ENCODE measurements around the gene TEX36. TPM values are rescaled to one million over a fixed set of nuclear protein-coding genes. Genes with fewer than 3 reads are reported as not detected.

TEX36 gene
- total RNA-seq, 6 experiments from 2014 or later: not detected

GRCh38 chr10:125638555-125638954, 44.4 kb downstream of the TEX36 start:
- Mint-ChIP-seq H3K4me1 (ENCODE audit: low read depth) (peaks cover 20% of the 10 kb centered on the region), H3K27ac (no peak overlapping the region), H3K4me3 (no peak overlapping the region), H3K27me3 (ENCODE audit: insufficient read depth) (peaks cover 25% of the 10 kb centered on the region), H3K9me3 (no peaks in the 10 kb centered on the region), H3K36me3 (ENCODE audit: low read depth) (no peaks in the 10 kb centered on the region)
- no peak for DNase-seq
- no peak for TF ChIP-seq CTCF (IDR thresholded peaks at IDR 0.05)

GRCh38 chr10:125637496-125637895, 45.5 kb downstream of the TEX36 start:
- no peak overlapping the region for H3K27ac Mint-ChIP-seq
- TF ChIP-seq CTCF (IDR thresholded peaks at IDR 0.05): no peak
- peaks cover 24% of the 10 kb centered on the region for H3K4me1 Mint-ChIP-seq (ENCODE audit: low read depth)
- no peak for DNase-seq
- H3K4me3 Mint-ChIP-seq: no peak overlapping the region
- no peaks in the 10 kb centered on the region for H3K36me3 Mint-ChIP-seq (ENCODE audit: low read depth)
- no peaks in the 10 kb centered on the region for H3K9me3 Mint-ChIP-seq
- peaks cover 25% of the 10 kb centered on the region for H3K27me3 Mint-ChIP-seq (ENCODE audit: insufficient read depth)

- DNase-seq: no peak
- Mint-ChIP-seq H3K36me3 (ENCODE audit: low read depth) (no peaks in the 10 kb centered on the region), H3K27me3 (ENCODE audit: insufficient read depth) (peaks cover 29% of the 10 kb centered on the region), H3K4me1 (ENCODE audit: low read depth) (peaks cover 13% of the 10 kb centered on the region), H3K4me3 (no peak overlapping the region), H3K27ac (no peak overlapping the region), H3K9me3 (no peaks in the 10 kb centered on the region)
- no peak for TF ChIP-seq CTCF (IDR thresholded peaks at IDR 0.05)
Observed at GRCh38 chr10:125634606-125635005, 48.4 kb downstream of the TEX36 start.

GRCh38 chr10:125633517-125633999, 49.4 kb downstream of the TEX36 start:
- no peak overlapping the region for H3K27ac Mint-ChIP-seq

GRCh38 chr10:125631806-125632205, 51.2 kb downstream of the TEX36 start:
- Mint-ChIP-seq H3K36me3 (ENCODE audit: low read depth) (no peaks in the 10 kb centered on the region), H3K9me3 (no peaks in the 10 kb centered on the region), H3K4me1 (ENCODE audit: low read depth) (peaks cover 10% of the 10 kb centered on the region), H3K27ac (no peak overlapping the region), H3K27me3 (ENCODE audit: insufficient read depth) (peaks cover 24% of the 10 kb centered on the region), H3K4me3 (no peak overlapping the region)
- DNase-seq: no peak
- no peak for TF ChIP-seq CTCF (IDR thresholded peaks at IDR 0.05)

More at GRCh38 chr10:125633517-125633999, 49.4 kb downstream of the TEX36 start:
- Mint-ChIP-seq H3K27me3 (ENCODE audit: insufficient read depth) (peaks cover 30% of the 10 kb centered on the region), H3K36me3 (ENCODE audit: low read depth) (no peaks in the 10 kb centered on the region), H3K4me1 (ENCODE audit: low read depth) (peaks cover 10% of the 10 kb centered on the region), H3K9me3 (no peaks in the 10 kb centered on the region), H3K4me3 (no peak overlapping the region; the same call in 1 of the 2 replicates)
- DNase-seq: no peak
- no peak for TF ChIP-seq CTCF (IDR thresholded peaks at IDR 0.05)

Data from HFFc6 (cell line).